Measurements from ENCODE around the gene OLFML1.

- TF ChIP-seq REST (tag by site-specific recombination; IDR thresholded peaks at IDR 0.05) (no peak), ZNF530 (tag by site-specific recombination; IDR thresholded peaks at IDR 0.05; ENCODE audit: low read depth) (no peak), CTCF (tag by site-specific recombination; IDR thresholded peaks at IDR 0.05) (no peak), ZNF510 (tag by site-specific recombination; IDR thresholded peaks at IDR 0.05; ENCODE audit: insufficient replicate concordance) (no peak), ZBTB44 (tag by site-specific recombination; IDR thresholded peaks at IDR 0.05) (no peak), ZNF660 (tag by site-specific recombination; IDR thresholded peaks at IDR 0.05) (no peak), ZNF639 (tag by site-specific recombination; IDR thresholded peaks at IDR 0.05) (no peak), ZNF548 (tag by site-specific recombination; IDR thresholded peaks at IDR 0.05) (no peak), ZNF26 (tag by site-specific recombination; IDR thresholded peaks at IDR 0.05) (no peak), KLF7 (tag by site-specific recombination; IDR thresholded peaks at IDR 0.05; ENCODE audit: borderline replicate concordance) (no peak), PRDM6 (tag by site-specific recombination; IDR thresholded peaks at IDR 0.05) (no peak), ZNF785 (tag by site-specific recombination; IDR thresholded peaks at IDR 0.05) (no peak), ZNF423 (tag by site-specific recombination; IDR thresholded peaks at IDR 0.05) (no peak)
Observed at GRCh38 chr11:7498193-7498592, 12.9 kb downstream of the OLFML1 start.

Data from HEK293 (cell line).